Keratinocyte (primary cell): ENCODE data around the gene ATAD3A. TPM values are rescaled to one million over a fixed set of nuclear protein-coding genes. Genes with fewer than 3 reads are reported as not detected.

Source experiments
- DNase-seq: peaks from one replicate; pipeline ENCODE4 v3.0.0-alpha.2; 2011; ENCODE audit warnings: low read depth, missing footprints, low spot score
- FAIRE-seq: peaks from 2 replicates; lab custom pipeline; 2011; peaks lifted over from hg19 to GRCh38; lab: Jason Lieb, UNC
- H2AFZ ChIP-seq: 2 replicates; pipeline ENCODE4 v1.6.0; 2012; ENCODE audit warnings: low read length, control low read depth, inconsistent platforms; ENCODE audit not compliant: control insufficient read depth
- H3K27ac ChIP-seq: 2 replicates; pipeline ENCODE4 v1.5.1; 2011; ENCODE audit warnings: low read length; ENCODE audit not compliant: control insufficient read depth, insufficient read depth
- H3K27me3 ChIP-seq: 3 replicates; pipeline ENCODE4 v1.6.0; 2011; ENCODE audit warnings: low read length; ENCODE audit not compliant: control insufficient read depth, insufficient read depth; ENCODE audit errors: extremely low read depth
- H3K36me3 ChIP-seq, 2 experiments: 2 replicates in 1 of 2; 3 replicates in 1 of 2; pipeline ENCODE4 v1.5.1; 2011; ENCODE audit warnings: low read length in 2 of 2, mild to moderate bottlenecking in 1 of 2; ENCODE audit not compliant: control insufficient read depth in 2 of 2, insufficient read depth in 2 of 2; ENCODE audit errors: extremely low read depth in 1 of 2
- H3K4me1 ChIP-seq: 3 replicates; pipeline ENCODE4 v1.5.1; 2011; ENCODE audit warnings: low read length; ENCODE audit not compliant: control insufficient read depth, insufficient read depth; ENCODE audit errors: extremely low read depth
- H3K4me2 ChIP-seq: 3 replicates; pipeline ENCODE4 v1.6.0; 2011; ENCODE audit warnings: low read depth, low read length; ENCODE audit not compliant: control insufficient read depth, insufficient read depth; ENCODE audit errors: extremely low read depth
- H3K4me3 ChIP-seq, 3 experiments: fragments of 200-600 bp in 1 of 3; sonication (generic) in 1 of 3; 2 replicates in 2 of 3; 3 replicates in 1 of 3; pipeline ENCODE4 v1.5.1; 2011 to 2016; ENCODE audit warnings: low read length in 3 of 3, mild to moderate bottlenecking in 3 of 3, control low read depth in 2 of 3, inconsistent platforms in 1 of 3, low read depth in 1 of 3, mixed read lengths in 1 of 3, mixed run types in 1 of 3, moderate library complexity in 1 of 3; ENCODE audit not compliant: control insufficient read depth in 2 of 3, insufficient read depth in 2 of 3; ENCODE audit errors: extremely low read depth in 1 of 3
- H3K79me2 ChIP-seq: 2 replicates; pipeline ENCODE4 v1.6.0; 2012; ENCODE audit warnings: low read length; ENCODE audit not compliant: control insufficient read depth, insufficient read depth
- H3K9ac ChIP-seq: 3 replicates; pipeline ENCODE4 v1.6.0; 2011; ENCODE audit warnings: low read length; ENCODE audit not compliant: control insufficient read depth, insufficient read depth; ENCODE audit errors: extremely low read depth
- H3K9me1 ChIP-seq: 3 replicates; pipeline ENCODE4 v1.6.0; 2011; ENCODE audit warnings: low read length; ENCODE audit not compliant: control insufficient read depth, insufficient read depth; ENCODE audit errors: extremely low read depth
- H3K9me3 ChIP-seq: 2 replicates; pipeline ENCODE4 v1.5.1; 2012; ENCODE audit warnings: low read depth, low read length; ENCODE audit not compliant: control insufficient read depth
- H4K20me1 ChIP-seq: 3 replicates; pipeline ENCODE4 v1.6.0; 2011; ENCODE audit warnings: low read length; ENCODE audit not compliant: control insufficient read depth, insufficient read depth; ENCODE audit errors: extremely low read depth
- CTCF ChIP-seq, 3 experiments: IDR thresholded peaks in 1 of 3; conservative IDR thresholded peaks in 1 of 3; optimal IDR thresholded peaks in 1 of 3; 2 replicates in 2 of 3; 3 replicates in 1 of 3; pipeline versions ENCODE3 to v1.5.1; 2011; ENCODE audit warnings: low read length in 3 of 3, mild to moderate bottlenecking in 3 of 3, moderate library complexity in 2 of 3, control low read depth in 1 of 3, inconsistent platforms in 1 of 3; ENCODE audit not compliant: insufficient read depth in 2 of 3; ENCODE audit errors: extremely low read depth in 1 of 3
- EZH2 ChIP-seq: IDR thresholded peaks from one replicate; pipeline ENCODE4 v1.6.1; 2012; ENCODE audit warnings: inconsistent platforms, mild to moderate bottlenecking, low read length, moderate library complexity
- dilution Hi-C: fragments of 300-500 bp; cut with MboI; formaldehyde crosslinking; loops from one replicate; pipeline ENCODE4 v1.7.0; 2020; ENCODE audit warnings: low sequenced_read_pairs; ENCODE audit not compliant: extremely low pct_ligation_motif_present
- polyA plus RNA-seq, 5 experiments: library from polyadenylated mRNA; depleted of rRNA in 3 of 5; stranded (reverse) in 3 of 5; stranded (forward) in 1 of 5; unstranded in 1 of 5; fragments of >200 nt; gene quantifications; 1 replicate in 1 of 5; 2 replicates in 3 of 5; 3 replicates in 1 of 5; pipeline versions ENCODE4 v1.2.1 to v1.2.3, GENCODE V29; 2011 to 2012; ENCODE audit warnings: missing spikeins in 2 of 5, low read depth in 1 of 5, low replicate concordance in 1 of 5

ATAD3A gene
- polyA plus RNA-seq, 1 donor (not counting 4 experiments of a cell fraction or from before 2014, with no cell fraction given): 19.9 TPM

GRCh38 chr1:1567152-1567875 is 55.4 kb downstream of the ATAD3A start:
- H3K4me1 ChIP-seq: no peaks in the 10 kb centered on the region
- no peak overlapping the region for H3K27ac ChIP-seq
- no peak overlapping the region for H3K9ac ChIP-seq
- H3K9me1 ChIP-seq: no peaks in the 10 kb centered on the region
- no peak for FAIRE-seq
- H3K79me2 ChIP-seq: peaks cover 95% of the 10 kb centered on the region
- H4K20me1 ChIP-seq: peaks cover 32% of the 10 kb centered on the region
- no peak overlapping the region for H2AFZ ChIP-seq
- H3K36me3 ChIP-seq: peaks cover 19 to 37% of the 10 kb centered on the region in 2 experiments
- dilution Hi-C loops: no loop called here
- no peak overlapping the region for H3K4me2 ChIP-seq
- no peak overlapping the region for H3K4me3 ChIP-seq
- TF ChIP-seq EZH2 (no peak), CTCF (optimal IDR thresholded peaks at IDR 0.05 in 1 of 3, IDR thresholded peaks at IDR 0.05 in 1 of 3, conservative IDR thresholded peaks at IDR 0.05 in 1 of 3; ENCODE audit: extremely low read depth in 1 of 3, insufficient read depth in 2 of 3, low read length in 3 of 3) (no peak)
- no peaks in the 10 kb centered on the region for H3K9me3 ChIP-seq
- no peak for DNase-seq
- H3K27me3 ChIP-seq: no peaks in the 10 kb centered on the region

- H3K27ac ChIP-seq: no peak overlapping the region
- DNase-seq (no peak), FAIRE-seq (no peak)
- H3K9me3 ChIP-seq: no peaks in the 10 kb centered on the region
- peaks cover 2% of the 10 kb centered on the region for H3K4me1 ChIP-seq
- H3K9ac ChIP-seq: no peak overlapping the region
- TF ChIP-seq CTCF (optimal IDR thresholded peaks at IDR 0.05 in 1 of 3, IDR thresholded peaks at IDR 0.05 in 1 of 3, conservative IDR thresholded peaks at IDR 0.05 in 1 of 3; ENCODE audit: extremely low read depth in 1 of 3, insufficient read depth in 2 of 3, low read length in 3 of 3) (no peak), EZH2 (no peak)
- H3K36me3 ChIP-seq: peaks cover 14 to 31% of the 10 kb centered on the region in 2 experiments
- H4K20me1 ChIP-seq: peaks cover 29% of the 10 kb centered on the region
- H3K27me3 ChIP-seq: no peaks in the 10 kb centered on the region
- no peaks in the 10 kb centered on the region for H3K9me1 ChIP-seq
- H2AFZ ChIP-seq: no peak overlapping the region
- H3K4me2 ChIP-seq: no peak overlapping the region
- H3K4me3 ChIP-seq: no peak overlapping the region
- H3K79me2 ChIP-seq: peaks cover 94% of the 10 kb centered on the region
- dilution Hi-C loops: no loop called here
Observed at GRCh38 chr1:1567891-1568291, 55.9 kb downstream of the ATAD3A start.
